T-cell (primary cell): ENCODE data around the gene PROK2. TPM values are rescaled to one million over a fixed set of nuclear protein-coding genes. Genes with fewer than 3 reads are reported as not detected.

Experiments used
- ATAC-seq, 4 experiments: fragments of 200-7000 bp in 3 of 4; fragments of 150-1000 bp in 1 of 4; cut with Tn5 transposase; replicated peaks in 1 of 4; 1 replicate in 3 of 4; 2 replicates in 1 of 4; pipeline ENCODE4 v1.10.0; 2021; ENCODE audit warnings: moderate library complexity in 3 of 4, mild to moderate bottlenecking in 2 of 4, moderate number of reproducible peaks in 1 of 4
- CTCF ChIA-PET, 2 donors: fragments of 300-600 bp; sonication (Branson Sonifier 250); formaldehyde crosslinking; loops; one replicate each; lab custom pipeline; 2022; ENCODE audit warnings: antibody characterized with exemption in 2 of 2; lab: Charles Lee
- POLR2A ChIA-PET, 2 donors: fragments of 300-600 bp; sonication (Branson Sonifier 250); formaldehyde crosslinking; loops; one replicate each; lab custom pipeline; 2022; ENCODE audit warnings: antibody characterized with exemption in 2 of 2; lab: Charles Lee
- DNase-seq, 35 experiments: peaks; one replicate each; pipeline versions ENCODE4 v3.0.0 to v3.0.0-alpha.2; 2013 to 2023
- H3K27ac ChIP-seq: one replicate; pipeline ENCODE4 v1.5.1; 2013; ENCODE audit warnings: low read length
- H3K27me3 ChIP-seq, 2 experiments: replicated peaks in 1 of 2; 1 replicate in 1 of 2; 2 replicates in 1 of 2; pipeline versions ENCODE4 v1.6.1 to v1.7.0; 2013; ENCODE audit warnings: low read length in 1 of 2, mixed read lengths in 1 of 2; ENCODE audit not compliant: control insufficient read depth in 2 of 2, insufficient read depth in 2 of 2; ENCODE audit errors: extremely low read depth in 1 of 2
- H3K36me3 ChIP-seq, 2 donors: 1 replicate in 1 of 2; 2 replicates in 1 of 2; pipeline versions ENCODE4 v1.6.1 to v1.7.0; 2013; ENCODE audit warnings: low read length in 1 of 2; ENCODE audit not compliant: control insufficient read depth in 2 of 2, insufficient read depth in 1 of 2; ENCODE audit errors: extremely low read depth in 1 of 2
- H3K4me1 ChIP-seq, 2 experiments: 1 replicate in 1 of 2; 2 replicates in 1 of 2; pipeline versions ENCODE4 v1.6.1 to v1.7.0; 2013; ENCODE audit warnings: low read length in 2 of 2, mixed read lengths in 1 of 2; ENCODE audit not compliant: insufficient read depth in 2 of 2, control insufficient read depth in 1 of 2; ENCODE audit errors: extremely low read depth in 1 of 2
- H3K4me3 ChIP-seq, 2 donors: 1 replicate in 1 of 2; 2 replicates in 1 of 2; pipeline versions ENCODE4 v1.5.1 to v1.7.0; 2013; ENCODE audit warnings: mild to moderate bottlenecking in 2 of 2, low read length in 1 of 2, moderate library complexity in 1 of 2; ENCODE audit not compliant: control insufficient read depth in 1 of 2; ENCODE audit errors: extremely low read depth in 1 of 2
- H3K9me3 ChIP-seq: 2 replicates; pipeline ENCODE4 v1.7.0; 2013
- H3K27ac Mint-ChIP-seq, 2 donors: one replicate each; pipeline ENCODE4 v1.8.0; 2020 to 2021; ENCODE audit warnings: mild to moderate bottlenecking in 2 of 2, mixed read lengths in 2 of 2
- H3K27me3 Mint-ChIP-seq, 2 donors: one replicate each; pipeline ENCODE4 v1.8.0; 2021 to 2022; ENCODE audit warnings: mixed read lengths in 2 of 2
- H3K36me3 Mint-ChIP-seq: one replicate; pipeline ENCODE4 v1.8.0; 2021; ENCODE audit warnings: mixed read lengths
- H3K4me1 Mint-ChIP-seq, 3 donors: one replicate each; pipeline ENCODE4 v1.8.0; 2020 to 2022; ENCODE audit warnings: mixed read lengths in 3 of 3, mild to moderate bottlenecking in 1 of 3
- H3K4me3 Mint-ChIP-seq, 3 donors: one replicate each; pipeline ENCODE4 v1.8.0; 2020 to 2022; ENCODE audit warnings: mild to moderate bottlenecking in 3 of 3, mixed read lengths in 3 of 3, moderate library complexity in 3 of 3
- H3K9me3 Mint-ChIP-seq, 3 donors: one replicate each; pipeline ENCODE4 v1.8.0; 2020 to 2022; ENCODE audit warnings: mixed read lengths in 3 of 3
- WGBS: methylation state at CpG from one replicate; pipeline ENCODE4 v1.1.5; 2013; ENCODE audit warnings: missing lambda C conversion rate; ENCODE audit not compliant: insufficient coverage; 5-methylcytosine and 5-hydroxymethylcytosine counted together
- total RNA-seq, 35 experiments: library from RNA in 6 of 35; stranded (reverse) in 6 of 35; fragments of 120-200 nt in 1 of 35; gene quantifications; one replicate each; pipeline versions ENCODE4 v1.2.1 to v1.2.4 and lab custom pipeline; 2013 to 2026

The PROK2 gene
- total RNA-seq, 5 donors from 2014 or later (not counting 1 experiment from before 2014, with no cell fraction given) = 0.42 to 1.9 (median 0.63) TPM

GRCh38 chr3:71758091-71758490 lies 26.9 kb downstream of the PROK2 start:
- Mint-ChIP-seq H3K27ac (no peak overlapping the region), H3K36me3 (no peaks in the 10 kb centered on the region), H3K9me3 (no peaks in the 10 kb centered on the region), H3K4me1 (peaks cover 4 to 7% (median 7%) of the 10 kb centered on the region in 3 donors), H3K27me3 (peaks cover 30 to 32% of the 10 kb centered on the region in 2 donors), H3K4me3 (no peak overlapping the region)
- POLR2A ChIA-PET = no interaction called here
- DNase-seq (no peak), ATAC-seq (no peak)
- CTCF ChIA-PET = interaction anchor here in 1 of 2 donors (0.6 kb wide), 1 partner anchor 315 kb away, joined by 3 read pairs; no protein-coding TSS in a partner anchor
- H3K4me3 ChIP-seq = no peak overlapping the region
- peaks cover 0 to 6% of the 10 kb centered on the region in 2 experiments for H3K4me1 ChIP-seq
- no peaks in the 10 kb centered on the region for H3K9me3 ChIP-seq
- peaks cover under 1 to 28% of the 10 kb centered on the region in 2 experiments for H3K27me3 ChIP-seq
- WGBS = no CpG with 5 or more reads among the region's 2 CpGs
- no peak overlapping the region for H3K27ac ChIP-seq
- H3K36me3 ChIP-seq = no peaks in the 10 kb centered on the region

- H3K9me3 Mint-ChIP-seq = no peaks in the 10 kb centered on the region
- POLR2A ChIA-PET = interaction anchor here in 1 of 2 donors (0.7 kb wide), 1 partner anchor 56 kb away, joined by 7 read pairs; no protein-coding TSS in a partner anchor
- no peaks in the 10 kb centered on the region for H3K36me3 Mint-ChIP-seq
- Histone ChIP-seq H3K4me1 (peaks cover 0 to 9% of the 10 kb centered on the region in 2 experiments), H3K4me3 (peak overlapping the region in 1 of 2 donors; percentile 65), H3K36me3 (no peaks in the 10 kb centered on the region), H3K9me3 (no peaks in the 10 kb centered on the region), H3K27ac (no peak overlapping the region), H3K27me3 (peaks cover 3 to 37% of the 10 kb centered on the region in 2 experiments)
- CTCF ChIA-PET = interaction anchor here (0.6 to 0.7 kb wide), 2 partner anchors 9 to 16 kb away, joined by 3 to 7 read pairs; no protein-coding TSS in a partner anchor
- 22% methylated on average over 59 of the region's 65 CpGs for WGBS
- H3K27me3 Mint-ChIP-seq = peaks cover 44 to 46% of the 10 kb centered on the region in 2 donors
- ATAC-seq (no peak), DNase-seq (no peak)
- peaks cover 12 to 13% (median 13%) of the 10 kb centered on the region in 3 donors for H3K4me1 Mint-ChIP-seq
- no peak overlapping the region for H3K27ac Mint-ChIP-seq
- H3K4me3 Mint-ChIP-seq = peak overlapping the region; percentile 55 to 80 (median 67)
These were observed 30.2 kb downstream of the PROK2 start for GRCh38 chr3:71754610-71755253.

- H3K36me3 ChIP-seq = no peaks in the 10 kb centered on the region
- H3K27me3 ChIP-seq = peaks cover 3 to 37% of the 10 kb centered on the region in 2 experiments
- peaks cover 12 to 13% (median 13%) of the 10 kb centered on the region in 3 donors for H3K4me1 Mint-ChIP-seq
- peak within 1 kb of the TSS in 1 of 2 donors; percentile 65 for H3K4me3 ChIP-seq
- ChIA-PET CTCF (no interaction called here), POLR2A (interaction anchor here in 1 of 2 donors (0.6 kb wide), 1 partner anchor 38 kb away, joined by 5 read pairs; no protein-coding TSS in a partner anchor)
- no peaks in the 10 kb centered on the region for H3K9me3 Mint-ChIP-seq
- DNase-seq (peak in 6 of 35 experiments; percentile 5 to 34 (median 14)), ATAC-seq (peak; percentile 64 to 72 (median 67))
- H3K27me3 Mint-ChIP-seq = peaks cover 41 to 43% of the 10 kb centered on the region in 2 donors
- no peak within 1 kb of the TSS for H3K27ac ChIP-seq
- H3K4me3 Mint-ChIP-seq = peak within 1 kb of the TSS; percentile 61 to 80 (median 67)
- WGBS = under 1% methylated on average over 131 of the region's 131 CpGs
- H3K4me1 ChIP-seq = peaks cover 0 to 9% of the 10 kb centered on the region in 2 experiments
- H3K27ac Mint-ChIP-seq = no peak within 1 kb of the TSS
- no peaks in the 10 kb centered on the region for H3K36me3 Mint-ChIP-seq
- no peaks in the 10 kb centered on the region for H3K9me3 ChIP-seq
These were observed 31.0 kb downstream of the PROK2 start, which contains the start of gene GPR27 for GRCh38 chr3:71753701-71754609. Gene GPR27, plus strand, starts transcription at chr3:71753855. Its CDS starts 195 bp downstream, at chr3:71754050.

GRCh38 chr3:71752831-71753700 lies 31.9 kb downstream of the PROK2 start:
- ChIA-PET CTCF (no interaction called here), POLR2A (interaction anchor here in 1 of 2 donors (0.6 kb wide), 1 partner anchor 37 kb away, joined by 5 read pairs; no protein-coding TSS in a partner anchor)
- DNase-seq = no peak
- no peaks in the 10 kb centered on the region for H3K36me3 Mint-ChIP-seq
- ATAC-seq = peak in 3 of 4 experiments; percentile 19 to 49 (median 29)
- H3K4me1 ChIP-seq = peaks cover 0 to 9% of the 10 kb centered on the region in 2 experiments
- H3K4me3 ChIP-seq = peak overlapping the region in 1 of 2 donors; percentile 63
- peaks cover 3 to 37% of the 10 kb centered on the region in 2 experiments for H3K27me3 ChIP-seq
- WGBS = 7% methylated on average over 58 of the region's 68 CpGs
- H3K27ac Mint-ChIP-seq = no peak overlapping the region
- peaks cover 43 to 45% of the 10 kb centered on the region in 2 donors for H3K27me3 Mint-ChIP-seq
- no peak overlapping the region for H3K27ac ChIP-seq
- H3K4me1 Mint-ChIP-seq = peaks cover 12 to 13% (median 13%) of the 10 kb centered on the region in 3 donors
- no peaks in the 10 kb centered on the region for H3K9me3 ChIP-seq
- no peaks in the 10 kb centered on the region for H3K36me3 ChIP-seq
- H3K4me3 Mint-ChIP-seq = peak overlapping the region; percentile 61 to 80 (median 67)
- no peaks in the 10 kb centered on the region for H3K9me3 Mint-ChIP-seq

GRCh38 chr3:71751602-71752001 lies 33.3 kb downstream of the PROK2 start:
- Histone ChIP-seq H3K27ac (no peak overlapping the region), H3K4me3 (no peak overlapping the region), H3K4me1 (peaks cover 0 to 9% of the 10 kb centered on the region in 2 experiments), H3K27me3 (peaks cover 3 to 32% of the 10 kb centered on the region in 2 experiments), H3K9me3 (no peaks in the 10 kb centered on the region), H3K36me3 (no peaks in the 10 kb centered on the region)
- ATAC-seq = no peak
- ChIA-PET POLR2A (no interaction called here), CTCF (no interaction called here)
- H3K36me3 Mint-ChIP-seq = no peaks in the 10 kb centered on the region
- H3K27ac Mint-ChIP-seq = no peak overlapping the region
- no peak for DNase-seq
- no peak overlapping the region for H3K4me3 Mint-ChIP-seq
- peaks cover 12 to 13% (median 13%) of the 10 kb centered on the region in 3 donors for H3K4me1 Mint-ChIP-seq
- peaks cover 37 to 42% of the 10 kb centered on the region in 2 donors for H3K27me3 Mint-ChIP-seq
- 50% methylated on average over 2 of the region's 4 CpGs for WGBS
- no peaks in the 10 kb centered on the region for H3K9me3 Mint-ChIP-seq
